Measurements from ENCODE around the gene MRFAP1. TPM values are rescaled to one million over a fixed set of nuclear protein-coding genes. Genes with fewer than 3 reads are reported as not detected.
"Not testable (repeated sequence)": the region's sequence is repeated elsewhere in the genome, so short reads cannot be mapped to it uniquely, and the experiment has no call there.

The MRFAP1 gene
- polyA plus RNA-seq, 10 donors: 238 to 356 (median 266) TPM

- DNase-seq: no peak
Measured at GRCh38 chr4:6659897-6660296, 19.4 kb downstream of the MRFAP1 start.

GRCh38 chr4:6660430-6660829 is 19.9 kb downstream of the MRFAP1 start:
- no peak for DNase-seq

GRCh38 chr4:6662591-6662990 is 22.1 kb downstream of the MRFAP1 start:
- no peak for DNase-seq

GRCh38 chr4:6663596-6664393 is 23.3 kb downstream of the MRFAP1 start:
- DNase-seq: no peak

- DNase-seq: no peak
Measured at GRCh38 chr4:6665320-6665654, 24.8 kb downstream of the MRFAP1 start.

- no peak for DNase-seq
Measured at GRCh38 chr4:6668391-6668790, 27.9 kb downstream of the MRFAP1 start.

GRCh38 chr4:6671648-6672047 is 31.2 kb downstream of the MRFAP1 start:
- no peak for DNase-seq

GRCh38 chr4:6672131-6672530 is 31.6 kb downstream of the MRFAP1 start:
- no peak for DNase-seq

- DNase-seq: not testable (repeated sequence)
Measured at GRCh38 chr4:6672541-6673190, 32.2 kb downstream of the MRFAP1 start.

- peak in 1 of 3 donors; percentile 48 for DNase-seq
Measured at GRCh38 chr4:6673191-6673659, 32.7 kb downstream of the MRFAP1 start.

- DNase-seq: peak; percentile 94 to 98 (median 97)
Measured at GRCh38 chr4:6673660-6674499, 33.4 kb downstream of the MRFAP1 start.

- no peak for DNase-seq
Measured at GRCh38 chr4:6674500-6675149, 34.1 kb downstream of the MRFAP1 start.

- DNase-seq: no peak
Measured at GRCh38 chr4:6676722-6677558, 36.5 kb downstream of the MRFAP1 start.

GRCh38 chr4:6680372-6681034 is 40.0 kb downstream of the MRFAP1 start:
- DNase-seq: no peak

GRCh38 chr4:6681191-6681590 is 40.7 kb downstream of the MRFAP1 start:
- DNase-seq: no peak

- DNase-seq: no peak
Measured at GRCh38 chr4:6682862-6683590, 42.5 kb downstream of the MRFAP1 start.

GRCh38 chr4:6684656-6685055 is 44.2 kb downstream of the MRFAP1 start:
- no peak for DNase-seq

- DNase-seq: no peak
Measured at GRCh38 chr4:6686104-6686787, 45.8 kb downstream of the MRFAP1 start.

All from muscle of back (tissue), 11 donors.